Skeletal muscle satellite cell (primary cell): ENCODE data around the gene OR2B6.

Source experiments
- H3K27me3 ChIP-seq: 2 replicates; pipeline ENCODE4 v1.7.0; 2013; ENCODE audit warnings: low read length; ENCODE audit not compliant: control insufficient read depth, insufficient read depth
- H3K36me3 ChIP-seq: 2 replicates; pipeline ENCODE4 v1.7.0; 2013; ENCODE audit warnings: mild to moderate bottlenecking, control low read depth, low read length; ENCODE audit not compliant: insufficient read depth
- H3K4me1 ChIP-seq: 2 replicates; pipeline ENCODE4 v1.7.0; 2013; ENCODE audit warnings: low read length; ENCODE audit not compliant: control insufficient read depth, insufficient read depth
- H3K4me2 ChIP-seq: 2 replicates; pipeline ENCODE4 v1.7.0; 2013; ENCODE audit warnings: mild to moderate bottlenecking, low read length
- H3K4me3 ChIP-seq: 2 replicates; pipeline ENCODE4 v1.7.0; 2013; ENCODE audit warnings: low read length
- H3K9ac ChIP-seq: 2 replicates; pipeline ENCODE4 v1.7.0; 2013; ENCODE audit warnings: mild to moderate bottlenecking, low read depth, low read length, moderate library complexity
- H3K9me3 ChIP-seq: replicated peaks from 2 replicates; pipeline ENCODE4 v1.7.0; 2013; ENCODE audit warnings: mild to moderate bottlenecking, control low read depth, low read length

Gene OR2B6

DNA sequence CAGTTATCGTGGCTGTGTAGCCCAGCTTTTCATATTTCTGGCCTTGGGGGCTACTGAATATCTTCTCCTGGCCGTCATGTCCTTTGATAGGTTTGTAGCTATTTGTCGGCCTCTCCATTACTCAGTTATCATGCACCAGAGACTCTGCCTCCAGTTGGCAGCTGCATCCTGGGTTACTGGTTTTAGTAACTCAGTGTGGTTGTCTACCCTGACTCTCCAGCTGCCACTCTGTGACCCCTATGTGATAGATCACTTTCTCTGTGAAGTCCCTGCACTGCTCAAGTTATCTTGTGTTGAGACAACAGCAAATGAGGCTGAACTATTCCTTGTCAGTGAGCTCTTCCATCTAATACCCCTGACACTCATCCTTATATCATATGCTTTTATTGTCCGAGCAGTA, 475 bp downstream of the OR2B6 start:
- Histone ChIP-seq H3K9ac (no peak overlapping the region), H3K27me3 (no peaks in the 10 kb centered on the region), H3K9me3 (no peaks in the 10 kb centered on the region), H3K4me1 (no peaks in the 10 kb centered on the region), H3K36me3 (no peaks in the 10 kb centered on the region), H3K4me2 (no peak overlapping the region), H3K4me3 (no peak overlapping the region)

DNA sequence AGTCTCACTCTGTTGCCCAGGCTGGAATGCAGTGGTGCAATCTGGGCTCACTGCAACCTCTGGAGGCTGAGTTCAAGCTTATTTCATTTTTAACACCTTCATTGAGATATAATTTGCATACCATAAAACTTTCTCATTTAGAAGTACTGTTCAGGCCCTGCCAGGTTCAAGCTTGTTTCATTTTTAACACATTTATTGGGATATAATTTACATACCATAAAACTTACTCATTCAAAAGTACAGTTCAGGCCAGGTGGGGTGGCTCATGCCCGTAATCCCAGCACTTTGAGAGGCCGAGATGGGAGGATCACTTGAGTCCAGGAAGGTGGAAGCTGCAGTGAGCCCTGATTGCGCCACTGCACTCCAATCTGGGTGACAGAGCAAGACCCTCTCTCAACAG, 5.5 kb downstream of the OR2B6 start:
- H3K27me3 ChIP-seq = no peaks in the 10 kb centered on the region
- H3K4me3 ChIP-seq = no peak overlapping the region
- H3K4me1 ChIP-seq = no peaks in the 10 kb centered on the region
- no peaks in the 10 kb centered on the region for H3K9me3 ChIP-seq
- no peak overlapping the region for H3K9ac ChIP-seq
- no peaks in the 10 kb centered on the region for H3K36me3 ChIP-seq
- H3K4me2 ChIP-seq = no peak overlapping the region

DNA sequence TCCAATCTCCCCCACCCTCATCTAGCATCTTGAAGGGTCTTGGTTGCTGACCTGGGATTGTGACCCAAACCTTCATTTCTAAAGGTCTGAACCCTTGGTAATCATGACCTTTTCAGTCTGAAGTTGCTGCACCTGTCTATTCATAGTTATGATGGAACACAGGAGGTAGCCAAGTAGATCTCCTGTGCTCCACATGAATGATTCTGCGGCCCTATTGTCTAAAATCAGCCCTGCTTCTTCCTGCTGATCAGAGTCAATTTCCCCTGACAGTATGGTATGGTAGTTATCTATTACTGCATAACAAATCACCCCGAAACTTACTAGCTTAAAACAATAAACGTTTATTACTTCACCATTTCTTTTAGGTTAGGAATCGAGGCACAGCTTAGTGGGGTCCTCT, 9.0 kb downstream of the OR2B6 start:
- no peaks in the 10 kb centered on the region for H3K27me3 ChIP-seq
- H3K4me2 ChIP-seq = no peak overlapping the region
- no peak overlapping the region for H3K9ac ChIP-seq
- no peaks in the 10 kb centered on the region for H3K36me3 ChIP-seq
- H3K9me3 ChIP-seq = no peaks in the 10 kb centered on the region
- H3K4me1 ChIP-seq = no peaks in the 10 kb centered on the region
- no peak overlapping the region for H3K4me3 ChIP-seq

DNA sequence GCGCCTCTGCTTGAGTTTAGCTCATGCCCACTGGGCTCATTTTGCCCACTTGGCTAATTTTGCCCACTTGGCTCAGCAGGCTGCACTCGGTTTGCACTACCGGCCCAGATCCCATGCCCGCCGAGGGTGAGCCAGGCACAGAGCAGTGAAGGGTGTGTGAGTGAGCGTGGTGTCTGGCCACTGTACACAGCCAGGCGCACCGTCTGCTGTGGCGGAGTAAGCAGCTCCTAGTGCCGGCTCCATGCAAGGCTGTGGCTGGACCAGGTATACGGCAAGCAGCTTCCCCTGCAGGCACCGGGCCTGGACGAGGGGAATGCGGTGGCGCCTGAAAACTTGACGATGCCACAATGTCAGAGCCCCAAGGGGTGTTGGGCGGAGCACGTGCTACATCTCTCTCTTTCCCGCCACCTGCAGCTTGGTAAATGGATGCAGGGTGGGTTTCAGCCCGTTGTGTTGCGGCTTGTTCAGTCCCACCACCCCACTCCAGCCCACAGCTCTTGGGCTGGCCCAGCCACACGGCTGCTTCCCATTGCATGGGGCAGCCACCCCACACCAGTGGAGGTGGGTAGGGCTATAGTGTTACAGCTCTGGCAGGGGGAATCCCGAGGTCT, 9.9 kb downstream of the OR2B6 start:
- H3K4me2 ChIP-seq = no peak overlapping the region
- no peak overlapping the region for H3K9ac ChIP-seq
- no peaks in the 10 kb centered on the region for H3K36me3 ChIP-seq
- no peak overlapping the region for H3K4me3 ChIP-seq
- no peaks in the 10 kb centered on the region for H3K9me3 ChIP-seq
- no peaks in the 10 kb centered on the region for H3K27me3 ChIP-seq
- no peaks in the 10 kb centered on the region for H3K4me1 ChIP-seq

DNA sequence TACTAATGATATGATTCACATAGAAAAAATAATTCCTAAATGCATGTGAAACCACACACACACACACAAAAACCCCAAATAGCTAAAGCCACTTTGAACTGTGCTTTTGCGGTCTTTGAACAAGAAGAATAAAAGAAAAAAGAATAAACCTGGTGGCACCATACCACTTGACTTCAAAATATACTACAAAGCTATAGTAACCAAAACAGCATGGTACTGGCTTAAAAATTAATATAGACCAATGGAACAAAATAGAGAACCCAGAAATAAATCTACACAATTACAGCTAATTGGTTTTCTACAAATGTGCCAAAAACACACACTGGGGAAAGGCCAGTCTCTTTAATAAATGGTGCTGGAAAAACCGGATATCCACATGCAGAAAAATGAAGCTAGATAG, 13.4 kb downstream of the OR2B6 start:
- Histone ChIP-seq H3K9ac (no peak overlapping the region), H3K36me3 (no peaks in the 10 kb centered on the region), H3K27me3 (no peaks in the 10 kb centered on the region), H3K9me3 (no peaks in the 10 kb centered on the region), H3K4me1 (no peaks in the 10 kb centered on the region), H3K4me3 (no peak overlapping the region), H3K4me2 (no peak overlapping the region)

DNA sequence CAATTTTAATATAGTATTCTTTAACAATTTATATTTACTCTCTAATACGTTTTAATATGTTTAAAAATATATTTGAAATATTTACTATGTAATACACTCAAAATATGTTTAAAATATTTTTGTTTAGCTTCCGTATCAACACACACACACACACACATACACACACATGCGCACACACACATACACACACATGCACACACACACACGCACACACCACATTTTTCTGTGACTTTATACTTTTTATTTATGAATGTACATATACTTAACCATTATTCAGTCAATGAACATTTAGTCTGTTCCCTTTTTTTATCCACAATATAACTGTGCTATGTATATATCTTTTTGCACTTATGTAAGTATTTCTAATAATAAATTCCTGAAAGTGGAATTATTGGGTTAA, 15.7 kb downstream of the OR2B6 start:
- H3K9me3 ChIP-seq = no peaks in the 10 kb centered on the region
- no peak overlapping the region for H3K9ac ChIP-seq
- no peak overlapping the region for H3K4me3 ChIP-seq
- H3K27me3 ChIP-seq = no peaks in the 10 kb centered on the region
- H3K4me1 ChIP-seq = no peaks in the 10 kb centered on the region
- H3K36me3 ChIP-seq = no peaks in the 10 kb centered on the region
- no peak overlapping the region for H3K4me2 ChIP-seq

DNA sequence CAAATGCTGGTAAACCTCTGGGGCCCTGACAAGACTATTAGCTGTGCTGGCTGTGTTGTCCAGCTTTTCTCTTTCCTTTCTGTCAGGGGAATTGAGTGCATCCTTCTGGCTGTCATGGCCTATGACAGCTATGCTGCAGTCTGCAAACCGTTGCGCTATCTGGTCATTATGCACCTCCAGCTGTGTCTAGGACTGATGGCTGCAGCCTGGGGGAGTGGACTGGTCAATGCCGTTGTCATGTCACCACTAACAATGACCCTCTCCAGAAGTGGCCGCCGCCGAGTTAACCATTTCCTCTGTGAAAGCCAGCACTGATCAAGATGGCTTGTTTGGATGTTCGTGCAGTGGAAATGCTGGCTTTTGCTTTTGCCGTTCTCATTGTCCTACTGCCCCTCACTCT, 20.3 kb downstream of the OR2B6 start:
- Histone ChIP-seq H3K9ac (no peak overlapping the region), H3K4me3 (no peak overlapping the region), H3K27me3 (peaks cover 4% of the 10 kb centered on the region), H3K4me2 (no peak overlapping the region), H3K4me1 (no peaks in the 10 kb centered on the region), H3K9me3 (no peaks in the 10 kb centered on the region), H3K36me3 (no peaks in the 10 kb centered on the region)

DNA sequence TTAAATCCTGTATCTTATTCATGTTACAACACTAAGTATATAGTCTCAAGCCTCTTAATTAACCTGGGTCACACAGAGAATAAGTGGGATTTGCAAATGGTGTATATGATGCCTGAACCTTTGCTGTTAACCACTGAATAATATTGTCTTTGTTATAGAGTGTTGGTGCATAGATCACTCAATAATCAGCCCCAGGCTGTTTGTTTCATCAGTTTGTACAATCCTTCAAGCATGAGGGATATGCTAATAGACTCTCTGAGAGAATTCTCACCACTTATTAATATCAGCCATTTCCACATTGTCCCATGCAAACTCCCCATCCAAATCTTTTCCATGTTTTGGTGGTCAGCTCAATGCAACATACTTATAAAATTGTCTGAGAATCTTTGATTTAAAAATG, 21.7 kb downstream of the OR2B6 start:
- H3K4me1 ChIP-seq = no peaks in the 10 kb centered on the region
- H3K27me3 ChIP-seq = peaks cover 4% of the 10 kb centered on the region
- no peaks in the 10 kb centered on the region for H3K9me3 ChIP-seq
- H3K4me3 ChIP-seq = no peak overlapping the region
- no peaks in the 10 kb centered on the region for H3K36me3 ChIP-seq
- no peak overlapping the region for H3K4me2 ChIP-seq
- no peak overlapping the region for H3K9ac ChIP-seq

DNA sequence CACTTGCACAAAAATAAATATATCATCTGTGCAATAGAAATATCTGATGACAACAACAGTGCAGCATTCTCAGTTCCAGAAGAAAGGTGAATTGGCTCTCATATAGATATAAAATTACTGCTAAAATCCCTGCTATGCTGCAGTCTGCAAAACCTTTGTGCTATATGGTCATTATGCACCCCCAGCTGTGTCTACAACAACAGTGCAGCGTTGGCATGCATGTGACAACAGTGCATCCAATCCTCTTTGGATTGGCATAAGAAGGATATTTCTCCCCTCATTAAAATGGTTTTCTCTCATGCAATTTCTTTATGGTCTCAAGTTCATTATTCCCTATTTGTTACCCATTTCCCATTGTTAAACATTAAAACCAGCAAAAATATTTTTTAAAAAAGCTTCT, 23.1 kb downstream of the OR2B6 start:
- Histone ChIP-seq H3K36me3 (no peaks in the 10 kb centered on the region), H3K27me3 (peaks cover 4% of the 10 kb centered on the region), H3K9ac (no peak overlapping the region), H3K9me3 (no peaks in the 10 kb centered on the region), H3K4me3 (no peak overlapping the region), H3K4me1 (no peaks in the 10 kb centered on the region), H3K4me2 (no peak overlapping the region)

DNA sequence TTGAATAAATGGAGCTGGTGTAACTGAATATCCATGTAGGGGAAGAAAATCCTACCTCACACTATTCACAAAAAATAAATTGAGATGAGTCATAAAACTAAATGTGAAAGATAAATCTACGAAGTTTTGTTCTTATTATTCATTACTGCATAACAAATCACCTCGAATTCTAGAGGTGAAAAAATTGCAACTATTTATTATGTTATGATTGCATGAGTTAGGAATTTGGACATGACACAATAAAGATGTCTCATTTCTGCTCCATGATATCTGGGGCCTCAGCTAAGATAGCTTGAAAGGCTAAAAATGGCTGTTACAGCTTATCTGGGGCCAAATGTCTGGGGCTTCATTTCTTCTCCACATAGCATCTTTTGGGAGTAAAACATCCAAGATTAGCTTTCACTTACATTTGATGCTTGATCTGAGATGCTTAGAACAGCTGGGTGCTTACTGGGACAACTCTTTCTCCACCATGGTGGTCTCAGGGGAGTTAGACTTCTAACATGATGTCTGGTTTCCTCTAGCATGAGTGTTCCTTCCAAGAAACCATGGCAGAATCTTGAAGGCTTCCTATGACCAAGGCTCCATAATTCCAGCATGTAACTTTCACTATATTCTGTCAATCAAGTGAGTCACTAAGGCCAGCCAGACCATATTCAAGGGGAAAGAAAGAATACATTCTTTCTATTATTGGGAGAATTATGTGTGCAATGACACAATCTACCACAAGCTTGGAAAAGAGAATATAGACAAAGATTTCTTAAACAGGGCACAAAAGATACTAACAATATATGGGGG, 30.1 kb downstream of the OR2B6 start:
- H3K36me3 ChIP-seq = no peaks in the 10 kb centered on the region
- H3K9me3 ChIP-seq = no peaks in the 10 kb centered on the region
- H3K4me1 ChIP-seq = no peaks in the 10 kb centered on the region
- no peaks in the 10 kb centered on the region for H3K27me3 ChIP-seq
- H3K4me2 ChIP-seq = no peak overlapping the region
- H3K9ac ChIP-seq = no peak overlapping the region
- H3K4me3 ChIP-seq = no peak overlapping the region

DNA sequence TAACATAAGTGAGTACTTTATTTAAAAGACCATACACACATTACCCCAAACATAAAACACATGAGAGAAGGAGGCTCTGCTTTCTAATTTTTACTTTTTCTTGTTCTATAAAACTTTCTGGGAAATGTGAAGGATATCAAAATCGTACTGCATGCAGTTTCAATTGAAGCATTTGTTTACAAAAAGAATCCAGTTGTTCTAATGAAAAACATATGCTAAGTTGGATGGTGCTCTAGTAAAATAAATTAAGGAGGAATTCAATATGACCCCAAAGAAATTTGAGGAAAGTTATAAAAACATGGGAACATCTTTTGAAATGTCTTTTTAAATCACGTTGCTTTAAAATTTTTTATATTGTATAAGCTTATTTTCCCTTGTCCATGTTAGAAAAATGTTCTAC, 37.6 kb downstream of the OR2B6 start:
- Histone ChIP-seq H3K4me3 (no peak overlapping the region), H3K4me1 (no peaks in the 10 kb centered on the region), H3K4me2 (no peak overlapping the region), H3K36me3 (no peaks in the 10 kb centered on the region), H3K9ac (no peak overlapping the region), H3K27me3 (no peaks in the 10 kb centered on the region), H3K9me3 (no peaks in the 10 kb centered on the region)
